H1 (cell line): Measurements from ENCODE around the gene ABCC4. TPM values are rescaled to one million over a fixed set of nuclear protein-coding genes. Genes with fewer than 3 reads are reported as not detected.

Experiments used
- CTCF ChIA-PET: fragments of 300-600 bp; sonication (Branson Sonifier 250); formaldehyde crosslinking; loops from one replicate; lab custom pipeline; 2021; ENCODE audit not compliant: partially characterized antibody; lab: Charles Lee
- POLR2A ChIA-PET: fragments of 300-600 bp; sonication (Branson Sonifier 250); formaldehyde crosslinking; loops from one replicate; lab custom pipeline; 2021; ENCODE audit warnings: inconsistent platforms; ENCODE audit not compliant: partially characterized antibody; lab: Charles Lee
- DNase-seq, 2 experiments: peaks; one replicate each; pipeline versions ENCODE4 v3.0.0 to v3.0.0-alpha.2; 2010 to 2022; ENCODE audit warnings: low spot score in 2 of 2, low read depth in 1 of 2, mixed read lengths in 1 of 2
- FAIRE-seq: peaks from 2 replicates; lab custom pipeline; 2011; peaks lifted over from hg19 to GRCh38; lab: Jason Lieb, UNC
- H2AFZ ChIP-seq: 2 replicates; pipeline ENCODE4 v1.8.1; 2012; ENCODE audit warnings: low read length, inconsistent platforms
- H2AK5ac ChIP-seq: 2 replicates; pipeline ENCODE4 v1.6.1; 2013; ENCODE audit warnings: low read depth, low read length
- H2BK120ac ChIP-seq: replicated peaks from 2 replicates; pipeline ENCODE3; 2013; ENCODE audit warnings: low read depth, low read length, inconsistent platforms
- H2BK12ac ChIP-seq: 2 replicates; pipeline ENCODE4 v1.6.1; 2013; ENCODE audit warnings: low read depth, low read length
- H2BK15ac ChIP-seq: 2 replicates; pipeline ENCODE4 v1.6.1; 2013; ENCODE audit warnings: low read length
- H2BK20ac ChIP-seq: 2 replicates; pipeline ENCODE4 v1.6.1; 2013; ENCODE audit warnings: low read length
- H2BK5ac ChIP-seq: 2 replicates; pipeline ENCODE4 v1.6.1; 2013; ENCODE audit warnings: low read depth, low read length
- H3K14ac ChIP-seq: 2 replicates; pipeline ENCODE4 v1.6.1; 2013; ENCODE audit warnings: inconsistent platforms; ENCODE audit not compliant: insufficient read length
- H3K18ac ChIP-seq: 2 replicates; pipeline ENCODE4 v1.6.1; 2013; ENCODE audit warnings: low read length; ENCODE audit errors: extremely low read depth
- H3K23ac ChIP-seq: 2 replicates; pipeline ENCODE4 v1.6.1; 2013; ENCODE audit warnings: inconsistent platforms; ENCODE audit not compliant: insufficient read length
- H3K23me2 ChIP-seq: 2 replicates; pipeline ENCODE4 v1.6.1; 2013; ENCODE audit warnings: low read depth, low read length
- H3K27ac ChIP-seq: 2 replicates; pipeline ENCODE4 v1.6.1; 2011; ENCODE audit warnings: low read depth, low read length, inconsistent platforms
- H3K27me3 ChIP-seq, 4 experiments: replicated peaks in 1 of 4; 1 replicate in 1 of 4; 2 replicates in 3 of 4; pipeline versions ENCODE4 v1.6.1 to v1.8.1; 2011 to 2013; ENCODE audit warnings: low read length in 3 of 4, mild to moderate bottlenecking in 3 of 4, inconsistent platforms in 2 of 4, mixed read lengths in 2 of 4, moderate library complexity in 1 of 4; ENCODE audit not compliant: control insufficient read depth in 3 of 4, insufficient read depth in 3 of 4; ENCODE audit errors: extremely low read depth in 1 of 4
- H3K36me3 ChIP-seq, 4 experiments: 2 replicates each; pipeline versions ENCODE4 v1.6.1 to v1.8.1; 2011 to 2013; ENCODE audit warnings: mild to moderate bottlenecking in 4 of 4, low read length in 3 of 4, moderate library complexity in 2 of 4, control low read depth in 1 of 4, inconsistent platforms in 1 of 4; ENCODE audit not compliant: insufficient read depth in 4 of 4, control insufficient read depth in 2 of 4
- H3K4ac ChIP-seq: replicated peaks from 2 replicates; pipeline ENCODE3; 2013; ENCODE audit warnings: low read length, low read depth, mixed read lengths, inconsistent platforms; ENCODE audit not compliant: insufficient read length
- H3K4me1 ChIP-seq, 4 experiments: replicated peaks in 1 of 4; 1 replicate in 1 of 4; 2 replicates in 3 of 4; pipeline versions ENCODE4 v1.6.1 to v1.8.1; 2011 to 2013; ENCODE audit warnings: low read length in 3 of 4, inconsistent platforms in 2 of 4, mixed read lengths in 1 of 4; ENCODE audit not compliant: insufficient read depth in 4 of 4, control insufficient read depth in 3 of 4
- H3K4me2 ChIP-seq, 2 experiments: 2 replicates each; pipeline versions ENCODE4 v1.6.1 to v1.8.1; 2011 to 2013; ENCODE audit warnings: low read depth in 2 of 2, low read length in 2 of 2, control low read depth in 1 of 2, inconsistent platforms in 1 of 2, mild to moderate bottlenecking in 1 of 2; ENCODE audit not compliant: insufficient read depth in 1 of 2
- H3K4me3 ChIP-seq, 4 experiments: fragments of 200-600, 300-600 bp in 1 of 4; sonication (generic), shearing (Covaris generic), sonication (Bioruptor Twin) in 1 of 4; 2 replicates each; pipeline versions ENCODE4 v1.5.1 to v1.8.1; 2011 to 2016; ENCODE audit warnings: low read length in 4 of 4, low read depth in 3 of 4, control low read depth in 2 of 4, inconsistent platforms in 2 of 4, mild to moderate bottlenecking in 2 of 4, mixed read lengths in 1 of 4, moderate library complexity in 1 of 4; ENCODE audit not compliant: insufficient read depth in 2 of 4; ENCODE audit errors: extremely low read depth in 1 of 4
- H3K56ac ChIP-seq: replicated peaks from 2 replicates; pipeline ENCODE3; 2013; ENCODE audit warnings: low read depth, mild to moderate bottlenecking, mixed read lengths, low read length, inconsistent platforms; ENCODE audit not compliant: insufficient read length
- H3K79me1 ChIP-seq: 2 replicates; pipeline ENCODE4 v1.6.1; 2013; ENCODE audit warnings: low read depth, low read length, control low read depth
- H3K79me2 ChIP-seq, 2 experiments: 2 replicates each; pipeline versions ENCODE4 v1.6.1 to v1.8.1; 2012 to 2013; ENCODE audit warnings: low read length in 2 of 2, mild to moderate bottlenecking in 2 of 2, inconsistent platforms in 1 of 2; ENCODE audit not compliant: insufficient read depth in 2 of 2, control insufficient read depth in 1 of 2
- H3K9ac ChIP-seq, 4 experiments: replicated peaks in 1 of 4; 1 replicate in 1 of 4; 2 replicates in 3 of 4; pipeline versions ENCODE4 v1.6.1 to v1.8.1; 2011 to 2013; ENCODE audit warnings: low read depth in 3 of 4, low read length in 3 of 4, control low read depth in 2 of 4, mild to moderate bottlenecking in 2 of 4, moderate library complexity in 2 of 4, inconsistent platforms in 1 of 4; ENCODE audit errors: extremely low read depth in 1 of 4
- H3K9me3 ChIP-seq, 2 experiments: 2 replicates each; pipeline versions ENCODE4 v1.6.1 to v1.8.1; 2012 to 2013; ENCODE audit warnings: mild to moderate bottlenecking in 2 of 2, moderate library complexity in 2 of 2, control low read depth in 1 of 2, inconsistent platforms in 1 of 2, low read depth in 1 of 2, low read length in 1 of 2, mixed read lengths in 1 of 2; ENCODE audit not compliant: insufficient read depth in 2 of 2
- H4K20me1 ChIP-seq, 2 experiments: replicated peaks in 1 of 2; 2 replicates each; pipeline versions ENCODE3 to v1.8.1; 2011 to 2013; ENCODE audit warnings: inconsistent platforms in 2 of 2, low read length in 2 of 2, mild to moderate bottlenecking in 1 of 2; ENCODE audit not compliant: insufficient read depth in 2 of 2, control insufficient read depth in 1 of 2
- H4K5ac ChIP-seq: 2 replicates; pipeline ENCODE4 v1.6.1; 2013; ENCODE audit warnings: low read length, low read depth, mixed read lengths, inconsistent platforms; ENCODE audit not compliant: insufficient read length
- H4K8ac ChIP-seq: 2 replicates; pipeline ENCODE4 v1.8.0; 2013; ENCODE audit warnings: mild to moderate bottlenecking, moderate library complexity, low read length, inconsistent platforms; ENCODE audit not compliant: insufficient read depth; ENCODE audit errors: extremely low read depth
- H4K91ac ChIP-seq: replicated peaks from 2 replicates; pipeline ENCODE3; 2013; ENCODE audit warnings: low read length, mixed read lengths, inconsistent platforms; ENCODE audit not compliant: insufficient read length
- MAX ChIP-seq: IDR thresholded peaks from 2 replicates; pipeline ENCODE4 v1.6.1; 2012; ENCODE audit warnings: inconsistent platforms
- TBP ChIP-seq: IDR thresholded peaks from 2 replicates; pipeline ENCODE4 v1.6.1; 2011; ENCODE audit warnings: low read depth, low read length, improper control_type of control experiment
- ZNF274 ChIP-seq: IDR thresholded peaks from 2 replicates; pipeline ENCODE4 v1.7.0; 2012; ENCODE audit warnings: low read length, borderline replicate concordance; ENCODE audit errors: extremely low read depth
- WGBS, 2 experiments: shearing (Covaris generic) in 1 of 2; methylation state at CpG; one replicate each; pipeline versions ENCODE4 v1.1.6 to v1.1.7; 2013 to 2015; ENCODE audit warnings: low lambda C conversion rate in 2 of 2, mixed read lengths in 2 of 2, inconsistent platforms in 1 of 2, low coverage in 1 of 2, missing lambda C conversion rate in 1 of 2; ENCODE audit not compliant: insufficient replicate concordance in 2 of 2, insufficient coverage in 1 of 2, insufficient read length in 1 of 2; ENCODE audit errors: extremely low coverage in 1 of 2, missing lambda C conversion rate in 1 of 2; 5-methylcytosine and 5-hydroxymethylcytosine counted together
- polyA plus RNA-seq, 7 experiments: library from polyadenylated mRNA; depleted of rRNA in 3 of 7; stranded (reverse) in 5 of 7; unstranded in 2 of 7; fragments of >200 nt in 5 of 7; fragments of 200-250 nt in 2 of 7; gene quantifications; 1 replicate in 5 of 7; 2 replicates in 1 of 7; 4 replicates in 1 of 7; pipeline versions ENCODE4 v1.2.1 to v1.2.3, GENCODE V29; 2011 to 2013; ENCODE audit warnings: missing spikeins in 2 of 7, mixed read lengths in 2 of 7
- total RNA-seq: library from RNA; stranded (reverse); fragmentation: NEBNext Ultra II Directional; extraction: Animal tissue kit (Norgen Biotek cat#: 25700); gene quantifications from 2 replicates; pipeline ENCODE4 v1.2.1, GENCODE V29; 2021
- TF ChIP-seq, protein P1 (sequence below): IDR thresholded peaks from 2 replicates; pipeline ENCODE4 v1.6.1; 2011; ENCODE audit warnings: low read length, improper control_type of control experiment

Gene ABCC4
- total and polyA plus RNA-seq, 2 of the 8 experiments (the other 6 are each of a cell fraction or from before 2014, with no cell fraction given) = 4.0 to 14.1 TPM

DNA sequence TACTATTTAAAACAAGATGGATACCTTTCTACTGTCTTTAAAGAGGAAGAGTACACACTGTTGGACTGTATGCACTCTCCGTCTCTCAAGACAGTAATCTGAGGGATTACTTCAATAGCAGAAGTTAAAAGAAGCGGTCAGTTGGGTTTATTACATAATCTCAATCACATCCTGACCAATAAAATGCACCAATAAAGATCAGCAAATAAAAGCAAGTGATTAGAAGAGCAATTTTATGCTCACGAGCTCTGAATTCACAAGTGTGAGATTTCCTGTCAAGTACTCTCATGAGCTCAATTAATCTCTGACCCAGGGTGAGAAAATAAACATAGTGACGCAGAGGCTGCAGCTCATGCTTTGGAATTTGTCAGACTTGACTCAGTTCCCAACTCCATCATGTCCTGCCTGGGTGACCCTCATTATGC lies 12.2 kb downstream of the ABCC4 start:
- no peak overlapping the region for H2BK15ac ChIP-seq
- H3K23me2 ChIP-seq = no peaks in the 10 kb centered on the region
- H3K14ac ChIP-seq = no peak overlapping the region
- WGBS, 2 experiments = 88% methylated on average over 4 of the region's 4 CpGs; no CpG with 5 or more reads in 1 of the 2 experiments
- DNase-seq (no peak), FAIRE-seq (no peak)
- no peak overlapping the region for H3K4me3 ChIP-seq
- ChIA-PET POLR2A (no interaction called here), CTCF (interaction anchor here (0.7 to 6.4 kb wide), 5 partner anchors 8 to 1680 kb away, joined by 3 to 42 read pairs (median 3); no protein-coding TSS in a partner anchor)
- H3K23ac ChIP-seq = no peak overlapping the region
- no peak overlapping the region for H3K18ac ChIP-seq
- TF ChIP-seq TBP (no peak), ZNF274 (no peak), MAX (no peak)
- TF ChIP-seq, protein P1, sequence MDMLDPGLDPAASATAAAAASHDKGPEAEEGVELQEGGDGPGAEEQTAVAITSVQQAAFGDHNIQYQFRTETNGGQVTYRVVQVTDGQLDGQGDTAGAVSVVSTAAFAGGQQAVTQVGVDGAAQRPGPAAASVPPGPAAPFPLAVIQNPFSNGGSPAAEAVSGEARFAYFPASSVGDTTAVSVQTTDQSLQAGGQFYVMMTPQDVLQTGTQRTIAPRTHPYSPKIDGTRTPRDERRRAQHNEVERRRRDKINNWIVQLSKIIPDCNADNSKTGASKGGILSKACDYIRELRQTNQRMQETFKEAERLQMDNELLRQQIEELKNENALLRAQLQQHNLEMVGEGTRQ = no peak
- no peaks in the 10 kb centered on the region for H4K20me1 ChIP-seq
- H3K79me1 ChIP-seq = no peaks in the 10 kb centered on the region
- H3K4me2 ChIP-seq = no peak overlapping the region
- no peaks in the 10 kb centered on the region for H3K36me3 ChIP-seq
- no peak overlapping the region for H2BK12ac ChIP-seq
- no peak overlapping the region for H2AK5ac ChIP-seq
- no peaks in the 10 kb centered on the region for H3K9me3 ChIP-seq
- H3K79me2 ChIP-seq = no peaks in the 10 kb centered on the region
- H3K4ac ChIP-seq = no peak overlapping the region
- no peak overlapping the region for H3K27ac ChIP-seq
- H2BK120ac ChIP-seq = no peak overlapping the region
- H3K9ac ChIP-seq = no peak overlapping the region
- H4K8ac ChIP-seq = no peak overlapping the region
- H2BK20ac ChIP-seq = no peak overlapping the region
- no peak overlapping the region for H2BK5ac ChIP-seq
- no peaks in the 10 kb centered on the region for H3K4me1 ChIP-seq
- H3K27me3 ChIP-seq = no peaks in the 10 kb centered on the region
- no peak overlapping the region for H2AFZ ChIP-seq
- no peak overlapping the region for H4K5ac ChIP-seq
- no peak overlapping the region for H3K56ac ChIP-seq
- no peak overlapping the region for H4K91ac ChIP-seq
